HG02759 (cell line): ENCODE measurements around the gene P2RY11.

Source experiments
- ATAC-seq: cut with Tn5 transposase; IDR thresholded peaks from one replicate; pipeline ENCODE4 v1.9.1; 2021; ENCODE audit warnings: mild to moderate bottlenecking, moderate library complexity; ENCODE audit not compliant: unreplicated experiment

The P2RY11 gene

GRCh38 chr19:10137751-10138682 lies 26.5 kb downstream of the P2RY11 start:
- no peak for ATAC-seq

GRCh38 chr19:10138879-10139795 lies 27.6 kb downstream of the P2RY11 start:
- no peak for ATAC-seq

GRCh38 chr19:10139952-10140351 lies 28.5 kb downstream of the P2RY11 start:
- ATAC-seq = no peak

- no peak for ATAC-seq
Observed at GRCh38 chr19:10141479-10141878, 30.0 kb downstream of the P2RY11 start.

- ATAC-seq = no peak
Observed at GRCh38 chr19:10141973-10142372, 30.5 kb downstream of the P2RY11 start.

DNA sequence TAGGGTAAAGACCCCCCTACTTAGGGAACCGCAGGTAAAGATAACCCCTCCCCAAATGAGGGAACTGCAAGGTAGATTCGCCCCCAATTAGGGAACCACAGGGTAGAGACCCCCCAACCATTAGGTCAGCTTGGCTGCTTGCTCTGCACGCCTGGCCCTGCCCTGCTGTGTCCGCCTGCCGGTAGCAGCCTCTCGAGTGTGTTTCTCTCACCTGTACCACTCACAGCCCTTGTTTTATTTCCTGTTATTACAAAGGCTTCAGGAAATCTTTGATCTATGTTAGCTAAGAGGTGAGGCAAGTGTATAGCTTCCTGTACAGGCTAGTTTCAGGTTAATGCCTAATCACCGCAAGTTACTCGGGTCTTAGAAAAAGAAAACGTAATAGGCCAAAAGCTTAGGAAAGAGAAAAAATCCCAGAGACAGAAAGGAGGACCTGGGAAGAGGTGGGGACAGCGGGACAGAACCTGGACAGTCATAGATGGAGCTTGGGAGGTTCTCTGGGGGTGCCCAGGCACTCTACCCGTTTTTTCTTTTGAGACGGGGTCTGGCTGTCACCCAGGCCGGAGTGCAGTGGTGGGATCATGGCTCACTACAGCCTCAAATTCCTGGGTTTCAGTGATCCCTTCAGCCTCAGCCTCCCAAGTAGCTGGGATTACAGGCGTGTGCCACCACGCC lies 31.3 kb downstream of the P2RY11 start:
- ATAC-seq = no peak

DNA sequence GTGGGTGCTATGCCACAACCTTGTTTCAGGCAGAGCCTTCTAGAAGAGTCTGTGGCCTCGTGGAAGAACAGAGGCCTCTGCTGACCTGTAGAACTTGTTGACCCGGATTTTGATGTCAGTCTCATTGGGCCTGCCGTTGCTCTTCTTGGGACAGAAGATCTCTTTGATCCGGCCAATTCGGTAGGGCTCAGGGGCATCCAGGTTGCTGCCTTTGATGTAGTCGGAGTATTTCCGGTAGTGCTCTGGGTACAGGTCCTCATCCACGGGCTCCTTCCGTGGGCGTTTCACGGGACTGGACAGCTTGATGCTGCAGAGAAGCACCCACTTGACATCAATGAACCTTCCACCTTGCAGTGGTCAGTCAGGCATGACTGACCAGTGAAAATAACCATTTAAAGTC lies 32.2 kb downstream of the P2RY11 start:
- ATAC-seq = no peak

GRCh38 chr19:10144361-10144760 lies 32.9 kb downstream of the P2RY11 start:
- ATAC-seq = no peak

- no peak for ATAC-seq
Observed at GRCh38 chr19:10145031-10145430, 33.5 kb downstream of the P2RY11 start.

GRCh38 chr19:10146142-10146541 lies 34.6 kb downstream of the P2RY11 start:
- no peak for ATAC-seq

DNA sequence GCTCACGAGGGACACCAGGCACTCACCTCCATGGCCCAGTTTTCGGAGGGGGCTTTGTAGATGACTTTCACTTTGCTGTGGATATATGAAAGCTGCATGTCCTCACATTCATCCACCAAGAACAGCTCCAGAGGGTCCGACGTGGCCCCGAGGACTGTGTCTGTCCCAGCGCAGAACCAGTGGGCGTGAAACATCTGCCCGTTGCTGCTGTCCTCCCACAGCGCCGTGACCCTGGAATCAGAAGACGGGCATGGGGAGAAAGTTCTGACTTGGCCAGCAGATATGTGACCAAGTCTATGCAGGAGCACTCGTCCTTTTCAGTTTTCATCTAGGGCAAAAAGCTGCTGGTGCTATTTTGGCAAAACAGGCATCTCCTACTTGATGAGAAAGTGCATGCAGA lies 37.9 kb downstream of the P2RY11 start:
- ATAC-seq = no peak

- ATAC-seq = no peak
Observed at GRCh38 chr19:10151521-10151920, 40.0 kb downstream of the P2RY11 start.

DNA sequence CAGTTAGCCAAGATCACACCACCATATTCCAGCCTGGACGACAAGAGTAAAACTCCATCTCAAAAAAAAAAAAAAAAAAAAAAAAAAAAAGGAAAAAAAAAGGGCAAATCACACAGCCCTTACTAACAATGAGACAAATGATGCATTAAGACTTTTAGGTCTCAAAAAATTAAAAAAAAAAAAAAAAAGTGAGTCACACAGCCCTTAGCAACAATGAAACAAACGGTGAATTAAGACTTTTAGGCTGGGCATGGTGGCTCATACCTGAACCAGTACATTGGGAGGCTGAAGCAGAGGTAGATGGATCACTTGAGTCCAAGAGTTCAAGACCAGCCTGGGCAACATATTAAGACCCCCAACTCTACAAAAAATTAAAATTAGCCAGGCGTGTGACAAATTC lies 40.6 kb downstream of the P2RY11 start:
- no peak for ATAC-seq

- no peak for ATAC-seq
Observed at GRCh38 chr19:10155839-10156238, 44.3 kb downstream of the P2RY11 start.

- ATAC-seq = no peak
Observed at GRCh38 chr19:10158071-10158470, 46.6 kb downstream of the P2RY11 start.

GRCh38 chr19:10158485-10158884 lies 47.0 kb downstream of the P2RY11 start:
- ATAC-seq = no peak

DNA sequence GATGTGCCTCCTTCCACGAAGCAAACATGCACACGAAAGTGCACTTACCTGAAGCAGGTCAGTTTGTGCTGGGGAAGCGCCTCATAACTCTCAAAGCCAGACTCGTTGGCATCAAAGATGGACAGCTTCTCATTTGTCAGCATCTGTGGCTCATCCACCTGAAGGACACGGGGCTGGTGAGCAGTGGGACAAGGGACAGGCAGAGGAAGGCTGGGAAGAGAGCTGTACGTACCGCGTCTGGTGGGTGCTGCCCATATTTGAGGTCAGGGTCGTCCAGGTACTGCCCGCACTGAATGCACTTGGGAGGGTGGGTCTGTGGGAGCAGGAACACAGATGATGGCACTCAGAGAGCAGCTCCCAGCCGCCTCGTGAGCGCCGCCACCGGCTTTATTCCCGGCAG lies 48.1 kb downstream of the P2RY11 start:
- no peak for ATAC-seq

GRCh38 chr19:10163536-10163935 lies 52.0 kb downstream of the P2RY11 start:
- no peak for ATAC-seq
